ACC112 (cell line): ENCODE data around the gene SERTAD2.

Experiments
- H2AFZ ChIP-seq: fragments of 200-600 bp; sonication (generic); one replicate; pipeline ENCODE4 v1.6.0; 2017; ENCODE audit warnings: antibody characterized with exemption, low read length; ENCODE audit not compliant: unreplicated experiment
- H3K27ac ChIP-seq: fragments of 200-600 bp; sonication (generic); 2 replicates; pipeline ENCODE4 v1.5.1; 2014; ENCODE audit warnings: low read depth, mild to moderate bottlenecking, antibody characterized with exemption, low read length, moderate library complexity
- H3K27me3 ChIP-seq: fragments of 200-600 bp; sonication (generic); 2 replicates; pipeline ENCODE4 v1.6.1; 2014; ENCODE audit warnings: mild to moderate bottlenecking, antibody characterized with exemption, low read length, moderate library complexity, mixed read lengths; ENCODE audit not compliant: insufficient read depth
- H3K36me3 ChIP-seq: fragments of 200-600 bp; sonication (generic); 2 replicates; pipeline ENCODE4 v1.6.1; 2016; ENCODE audit warnings: mild to moderate bottlenecking, antibody characterized with exemption, low read length, moderate library complexity, mixed read lengths; ENCODE audit not compliant: insufficient read depth
- H3K4me1 ChIP-seq: fragments of 200-600 bp; sonication (generic); one replicate; pipeline ENCODE4 v1.6.1; 2016; ENCODE audit warnings: low read length, mixed read lengths; ENCODE audit not compliant: insufficient read depth, unreplicated experiment, control insufficient read depth
- H3K4me3 ChIP-seq: fragments of 200-600 bp; sonication (generic); 2 replicates; pipeline ENCODE4 v1.5.1; 2014; ENCODE audit warnings: mild to moderate bottlenecking, low read depth, low read length
- H3K79me2 ChIP-seq: fragments of 200-600 bp; sonication (generic); one replicate; pipeline ENCODE4 v1.6.0; 2016; ENCODE audit warnings: low read length; ENCODE audit not compliant: control insufficient read depth, unreplicated experiment, insufficient read depth

SERTAD2 gene

GRCh38 chr2:64688909-64689308 is 35.2 kb upstream of the SERTAD2 start:
- Histone ChIP-seq H3K79me2 (no peaks in the 10 kb centered on the region), H3K4me1 (peaks cover 8% of the 10 kb centered on the region), H3K27me3 (no peaks in the 10 kb centered on the region), H3K27ac (no peak overlapping the region), H2AFZ (no peak overlapping the region), H3K4me3 (no peak overlapping the region), H3K36me3 (0 out of 2 replicates have a peak, but pooled peaks cover 2% of the 10 kb centered on the region)

DNA sequence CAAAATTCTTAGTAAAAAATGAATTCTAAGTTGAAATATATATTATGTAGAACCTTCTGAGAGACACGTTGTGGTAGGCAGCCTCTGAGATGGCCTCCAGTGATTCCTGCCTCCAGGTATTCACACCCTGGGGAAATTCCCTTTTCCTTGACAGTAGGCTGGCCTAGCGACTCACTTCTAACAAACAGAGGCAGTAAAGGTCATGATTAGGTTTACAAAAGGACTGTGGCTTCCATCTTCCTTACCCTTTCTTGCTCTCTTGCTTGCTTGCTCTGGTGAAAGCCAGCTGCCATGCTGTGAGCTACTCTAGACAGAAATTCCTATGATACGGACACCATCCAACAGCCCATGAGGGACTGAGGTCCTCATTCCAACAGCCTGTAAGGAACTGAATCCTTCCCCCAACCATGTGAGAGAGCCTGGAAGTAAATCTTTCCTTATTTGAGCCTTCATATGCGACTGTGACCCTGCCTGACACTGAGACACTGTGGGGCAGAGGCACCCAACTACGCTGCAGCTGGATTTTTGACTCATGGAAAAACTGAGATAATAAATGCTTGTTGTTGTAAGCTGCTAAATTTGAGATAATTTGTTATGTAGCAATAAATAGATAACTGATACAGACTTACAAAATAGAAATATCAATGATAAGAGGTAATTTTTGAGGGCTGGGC is 32.7 kb upstream of the SERTAD2 start:
- Histone ChIP-seq H3K27me3 (no peaks in the 10 kb centered on the region), H3K79me2 (no peaks in the 10 kb centered on the region), H3K27ac (no peak overlapping the region), H3K36me3 (0 out of 2 replicates have a peak, but pooled peaks cover 3% of the 10 kb centered on the region), H3K4me1 (peaks cover 8% of the 10 kb centered on the region), H2AFZ (no peak overlapping the region), H3K4me3 (no peak overlapping the region)

- Histone ChIP-seq H3K4me3 (no peak overlapping the region), H2AFZ (no peak overlapping the region), H3K36me3 (0 out of 2 replicates have a peak, but pooled peaks cover 3% of the 10 kb centered on the region), H3K27ac (no peak overlapping the region), H3K27me3 (no peaks in the 10 kb centered on the region), H3K4me1 (peaks cover 8% of the 10 kb centered on the region), H3K79me2 (no peaks in the 10 kb centered on the region)
These were observed 31.7 kb upstream of the SERTAD2 start for GRCh38 chr2:64685430-64685829.

DNA sequence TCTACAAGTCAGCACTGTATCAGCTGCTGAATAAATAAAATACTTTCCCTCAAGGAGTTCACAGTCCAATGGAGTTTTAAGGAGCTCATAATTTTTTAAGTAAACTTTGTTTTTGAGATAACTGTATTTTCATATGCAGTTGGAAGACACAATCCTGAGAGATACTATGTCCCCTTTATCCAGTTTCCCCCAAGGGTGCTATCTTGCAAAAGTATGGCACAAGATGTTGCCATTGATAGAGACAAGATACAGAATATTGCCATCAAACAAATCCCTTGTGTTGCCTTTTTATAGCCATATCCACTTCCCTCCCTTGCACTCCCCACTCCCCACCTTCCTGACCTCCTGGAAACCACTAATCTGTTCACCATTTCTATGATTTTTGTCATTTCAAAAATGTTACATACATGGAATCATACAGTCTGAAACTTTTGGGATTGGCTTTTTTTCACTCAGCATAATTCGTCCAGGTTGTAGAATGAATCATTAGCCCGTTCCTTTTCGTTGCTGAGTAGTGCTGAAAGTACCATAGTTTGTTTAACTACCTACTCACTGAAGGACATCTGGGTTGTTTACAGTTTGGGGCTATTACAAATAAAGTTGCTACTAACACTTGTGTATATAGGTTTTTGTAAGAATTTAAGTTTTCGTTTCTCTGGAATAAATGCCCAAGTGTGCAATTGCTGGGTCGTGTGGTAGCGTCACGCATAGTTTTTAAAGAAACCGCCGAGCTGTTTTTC is 30.2 kb upstream of the SERTAD2 start:
- Histone ChIP-seq H3K27ac (no peak overlapping the region), H3K79me2 (no peaks in the 10 kb centered on the region), H3K4me1 (peaks cover 11% of the 10 kb centered on the region), H2AFZ (no peak overlapping the region), H3K36me3 (0 out of 2 replicates have a peak, but pooled peaks cover 3% of the 10 kb centered on the region), H3K27me3 (no peaks in the 10 kb centered on the region), H3K4me3 (no peak overlapping the region)

GRCh38 chr2:64681479-64681967 is 27.8 kb upstream of the SERTAD2 start:
- Histone ChIP-seq H3K27me3 (no peaks in the 10 kb centered on the region), H3K79me2 (no peaks in the 10 kb centered on the region), H3K4me3 (no peak overlapping the region), H3K36me3 (0 out of 2 replicates have a peak, but pooled peaks cover 3% of the 10 kb centered on the region), H2AFZ (no peak overlapping the region), H3K27ac (no peak overlapping the region), H3K4me1 (peaks cover 11% of the 10 kb centered on the region)

DNA sequence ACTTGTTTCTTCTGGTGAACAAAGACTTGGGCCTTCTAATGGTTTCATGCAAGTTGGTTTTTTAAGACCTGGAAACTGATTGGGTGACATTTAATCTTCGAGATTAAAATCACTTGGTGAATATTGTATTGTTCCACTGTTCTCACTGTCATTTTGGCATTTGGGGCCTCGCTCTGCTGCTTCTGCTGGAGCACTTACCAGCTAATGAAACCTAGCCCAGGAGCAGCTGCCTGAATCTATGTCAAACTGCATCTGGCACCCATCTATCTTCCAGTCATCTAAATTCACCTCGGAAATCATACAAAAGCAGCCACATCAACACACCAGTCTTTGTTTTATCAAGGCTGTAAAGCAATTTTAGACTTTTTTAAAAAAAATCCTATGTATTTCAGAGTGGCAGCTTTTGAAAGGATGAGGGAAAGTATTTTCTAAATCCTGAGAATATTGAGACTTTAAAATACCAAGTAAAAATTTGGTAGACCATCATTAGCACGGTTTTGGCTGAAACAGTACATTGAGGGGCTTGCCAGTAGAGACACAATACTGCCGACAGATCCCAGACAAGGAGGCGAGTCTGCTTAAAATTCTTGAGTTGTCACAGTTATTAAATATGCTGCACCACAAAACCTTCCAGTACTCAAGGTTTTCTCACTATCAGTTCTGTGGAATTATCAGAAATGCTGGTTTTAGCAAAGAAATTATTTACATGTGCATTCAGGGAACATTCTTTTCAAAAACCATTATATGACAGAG is 26.1 kb upstream of the SERTAD2 start:
- Histone ChIP-seq H3K79me2 (no peaks in the 10 kb centered on the region), H3K27ac (no peak overlapping the region), H3K36me3 (0 out of 2 replicates have a peak, but pooled peaks cover 3% of the 10 kb centered on the region), H3K4me3 (no peak overlapping the region), H3K4me1 (peaks cover 3% of the 10 kb centered on the region), H3K27me3 (no peaks in the 10 kb centered on the region), H2AFZ (no peak overlapping the region)

GRCh38 chr2:64678771-64679590 is 25.3 kb upstream of the SERTAD2 start:
- Histone ChIP-seq H3K4me1 (peaks cover 3% of the 10 kb centered on the region), H3K79me2 (no peaks in the 10 kb centered on the region), H3K4me3 (no peak overlapping the region), H3K27ac (no peak overlapping the region), H2AFZ (no peak overlapping the region), H3K36me3 (0 out of 2 replicates have a peak, but pooled peaks cover 1% of the 10 kb centered on the region), H3K27me3 (no peaks in the 10 kb centered on the region)

GRCh38 chr2:64677530-64677929 is 23.8 kb upstream of the SERTAD2 start:
- Histone ChIP-seq H3K79me2 (no peaks in the 10 kb centered on the region), H3K27ac (no peak overlapping the region), H3K4me1 (peaks cover 3% of the 10 kb centered on the region), H3K36me3 (no peaks in the 10 kb centered on the region), H3K27me3 (no peaks in the 10 kb centered on the region), H2AFZ (no peak overlapping the region), H3K4me3 (no peak overlapping the region)

- Histone ChIP-seq H3K79me2 (no peaks in the 10 kb centered on the region), H3K4me3 (no peak overlapping the region), H3K4me1 (peaks cover 3% of the 10 kb centered on the region), H2AFZ (no peak overlapping the region), H3K27ac (no peak overlapping the region), H3K36me3 (no peaks in the 10 kb centered on the region), H3K27me3 (no peaks in the 10 kb centered on the region)
These were observed 22.1 kb upstream of the SERTAD2 start for GRCh38 chr2:64675860-64676259.

- Histone ChIP-seq H3K4me1 (no peaks in the 10 kb centered on the region), H3K79me2 (no peaks in the 10 kb centered on the region), H3K27me3 (no peaks in the 10 kb centered on the region), H2AFZ (no peak overlapping the region), H3K27ac (no peak overlapping the region), H3K4me3 (no peak overlapping the region), H3K36me3 (no peaks in the 10 kb centered on the region)
These were observed 19.0 kb upstream of the SERTAD2 start for GRCh38 chr2:64672708-64673107.
